ENCODE measurements around the gene ALDOC. TPM values are rescaled to one million over a fixed set of nuclear protein-coding genes. Genes with fewer than 3 reads are reported as not detected.
A peak's percentile ranks its signal among the peaks of the same experiment; 100 is the strongest.

Gene ALDOC
- total RNA-seq, 1 experiment from 2014 or later: 53.2 TPM

DNA sequence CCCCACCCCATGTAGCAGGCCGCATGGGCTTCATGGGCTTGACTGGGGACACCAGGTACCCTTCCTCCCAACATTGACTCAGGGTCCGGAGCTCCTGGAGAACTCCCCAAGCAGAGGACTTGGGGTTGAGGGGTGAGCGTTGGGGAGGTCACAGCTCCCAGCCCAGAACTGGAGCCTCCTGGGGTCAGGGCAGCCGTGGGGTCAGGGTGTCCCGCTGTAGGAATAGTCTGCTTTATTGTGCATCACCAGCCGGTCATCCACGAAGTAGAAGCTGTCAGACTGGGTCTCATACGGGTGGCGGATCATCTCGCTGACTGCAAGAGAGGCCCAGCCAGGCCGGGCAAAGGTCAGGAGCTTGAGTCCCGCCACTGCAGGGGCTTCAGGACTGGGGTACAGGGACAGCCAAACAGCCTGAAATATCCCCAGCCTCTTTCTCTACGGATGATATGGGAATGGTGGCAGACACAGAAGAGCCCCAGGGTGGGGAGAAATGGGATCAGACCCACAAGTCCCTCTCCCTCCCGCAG is 29.5 kb downstream of the ALDOC start:
- Histone ChIP-seq H3K14ac (ENCODE audit: insufficient read depth, low read length) (no peak overlapping the region), H4K5ac (ENCODE audit: insufficient read length, low read depth, low read length) (no peak overlapping the region), H3K79me1 (ENCODE audit: insufficient read depth, low read depth, low read length, poor library complexity, severe bottlenecking) (no peaks in the 10 kb centered on the region), H3T11ph (ENCODE audit: low read length) (no peak overlapping the region), H3K79me2 (ENCODE audit: insufficient read depth, low read length) (no peaks in the 10 kb centered on the region; the same call in 1 of the 2 replicates), H2AFZ (ENCODE audit: low read length) (no peak overlapping the region), H2BK120ac (ENCODE audit: low read depth, low read length, poor library complexity, severe bottlenecking) (no peak overlapping the region), H4K20me1 (ENCODE audit: control insufficient read depth, insufficient read depth, insufficient read length) (no peaks in the 10 kb centered on the region), H3K4me1 (ENCODE audit: insufficient read depth, low read length) (peaks cover 8% of the 10 kb centered on the region; the same call in 1 of the 2 replicates), H3K23ac (ENCODE audit: insufficient read length, low read depth, low read length) (no peak overlapping the region), H4K8ac (replicated peaks; ENCODE audit: insufficient read length, low read depth, low read length) (no peak overlapping the region), H3K27ac (ENCODE audit: insufficient read length, low read depth, low read length) (no peak overlapping the region), H3K56ac (ENCODE audit: insufficient read length, low read depth, low read length) (no peak overlapping the region), H3K4me2 (ENCODE audit: insufficient read depth, insufficient read length, low read length) (no peak overlapping the region), H3K9me3 (ENCODE audit: control insufficient read depth, low read depth, low read length) (no peaks in the 10 kb centered on the region), H2AK5ac (ENCODE audit: insufficient read length, low read length) (no peak overlapping the region), H2BK15ac (ENCODE audit: low read depth, low read length) (no peak overlapping the region), H4K91ac (ENCODE audit: insufficient read length, low read depth, low read length) (no peak overlapping the region), H3K18ac (ENCODE audit: insufficient read length, low read depth, low read length) (no peak overlapping the region), H3K9ac (ENCODE audit: extremely low read depth, insufficient read length, low read length) (no peak overlapping the region), H2BK12ac (ENCODE audit: insufficient read length, low read depth, low read length) (no peak overlapping the region), H3K27me3 (ENCODE audit: insufficient read depth, low read length) (no peaks in the 10 kb centered on the region), H3K4ac (ENCODE audit: low read depth, low read length) (no peak overlapping the region), H3K23me2 (ENCODE audit: insufficient read length, low read depth, low read length, poor library complexity, severe bottlenecking) (peaks cover 5% of the 10 kb centered on the region), H2BK5ac (ENCODE audit: insufficient read length, low read length) (no peak overlapping the region), H2BK20ac (ENCODE audit: low read depth, low read length, poor library complexity, severe bottlenecking) (no peak overlapping the region)
- Mint-ChIP-seq H3K4me1 (peaks cover 35 to 63% of the 10 kb centered on the region in 2 experiments), H3K36me3 (ENCODE audit: insufficient read depth in 1 of 3, low read depth in 3 of 3) (peaks cover 2 to 6% (median 3%) of the 10 kb centered on the region in 3 experiments; a peak in 4 of 7 replicates), H3K27me3 (ENCODE audit: low read depth) (peaks cover 4% of the 10 kb centered on the region; the same call in 1 of the 2 replicates), H3K27ac (0 out of 7 replicates have a peak overlapping the region, but pooled peaks of 1 of the 3 experiments have one; percentile 75), H3K9me3 (no peaks in the 10 kb centered on the region), H3K4me3 (no peak overlapping the region)
- DNase-seq: no peak
- no peak for TF ChIP-seq CTCF (conservative IDR thresholded peaks at IDR 0.05)
- WGBS (ENCODE audit: extremely low coverage, insufficient read length, low lambda C conversion rate): no CpG with 5 or more reads among the region's 14 CpGs

All from H9 (cell line).